Chondrocyte (in vitro differentiated cells): ENCODE measurements around the gene ANXA3. TPM values are rescaled to one million over a fixed set of nuclear protein-coding genes. Genes with fewer than 3 reads are reported as not detected.

Experiments used
- DNase-seq: peaks from one replicate; pipeline ENCODE4 v3.0.0; 2021; ENCODE audit warnings: mixed read lengths, low spot score
- H3K27ac Mint-ChIP-seq: one replicate; pipeline ENCODE4 v1.8.0; 2021; ENCODE audit warnings: mild to moderate bottlenecking, moderate library complexity, mixed read lengths; ENCODE audit not compliant: unreplicated experiment
- H3K27me3 Mint-ChIP-seq: 2 replicates; pipeline ENCODE4 v1.8.0; 2021; ENCODE audit warnings: low read depth, mixed read lengths
- H3K36me3 Mint-ChIP-seq: 2 replicates; pipeline ENCODE4 v1.8.0; 2021; ENCODE audit warnings: low read depth, mixed read lengths
- H3K4me1 Mint-ChIP-seq: 2 replicates; pipeline ENCODE4 v1.8.0; 2021; ENCODE audit warnings: low read depth, mild to moderate bottlenecking, mixed read lengths
- H3K4me3 Mint-ChIP-seq: one replicate; pipeline ENCODE4 v1.8.0; 2021; ENCODE audit warnings: mild to moderate bottlenecking, moderate library complexity, mixed read lengths; ENCODE audit not compliant: unreplicated experiment
- H3K9me3 Mint-ChIP-seq: 2 replicates; pipeline ENCODE4 v1.8.0; 2021; ENCODE audit warnings: low read depth, mixed read lengths
- total RNA-seq: library from RNA; stranded (reverse); gene quantifications from 3 replicates; pipeline ENCODE4 v1.2.1, GENCODE V29; 2021
- TF ChIP-seq, protein P1 (sequence below): fragments of 200-600 bp; sonication (generic); IDR thresholded peaks from 2 replicates; pipeline ENCODE4 v1.5.0; 2021; ENCODE audit warnings: antibody characterized with exemption, mild to moderate bottlenecking, moderate library complexity

The ANXA3 gene
- total RNA-seq, 1 donor from 2014 or later: 21.9 TPM

DNA sequence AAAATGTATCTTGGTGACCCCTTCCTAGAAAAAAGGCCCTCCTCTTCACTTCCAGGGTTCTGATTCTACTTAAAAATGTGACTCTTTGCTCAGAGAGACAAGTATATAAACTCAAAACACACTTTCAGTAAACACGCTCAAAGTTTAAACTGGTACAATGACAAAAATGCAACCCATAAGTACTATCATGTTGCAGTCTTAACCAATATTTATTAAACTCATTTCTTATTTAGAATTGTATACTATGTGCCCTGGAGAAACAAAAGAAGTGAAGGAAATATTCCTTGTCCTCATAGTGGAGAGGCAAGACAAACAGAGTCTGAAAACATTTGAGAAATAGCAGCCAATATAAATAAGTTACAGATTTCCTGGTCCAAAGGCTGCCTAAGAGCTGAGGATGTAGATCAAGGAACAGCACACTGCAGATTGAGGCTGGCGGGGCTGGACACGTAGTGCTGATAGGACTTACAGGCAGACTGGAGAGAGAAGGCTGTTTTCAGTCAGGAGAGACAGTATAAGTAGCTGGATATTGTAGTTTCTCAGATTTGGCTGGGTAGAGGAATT, 39.1 kb upstream of the ANXA3 start:
- H3K4me1 Mint-ChIP-seq: no peaks in the 10 kb centered on the region

DNA sequence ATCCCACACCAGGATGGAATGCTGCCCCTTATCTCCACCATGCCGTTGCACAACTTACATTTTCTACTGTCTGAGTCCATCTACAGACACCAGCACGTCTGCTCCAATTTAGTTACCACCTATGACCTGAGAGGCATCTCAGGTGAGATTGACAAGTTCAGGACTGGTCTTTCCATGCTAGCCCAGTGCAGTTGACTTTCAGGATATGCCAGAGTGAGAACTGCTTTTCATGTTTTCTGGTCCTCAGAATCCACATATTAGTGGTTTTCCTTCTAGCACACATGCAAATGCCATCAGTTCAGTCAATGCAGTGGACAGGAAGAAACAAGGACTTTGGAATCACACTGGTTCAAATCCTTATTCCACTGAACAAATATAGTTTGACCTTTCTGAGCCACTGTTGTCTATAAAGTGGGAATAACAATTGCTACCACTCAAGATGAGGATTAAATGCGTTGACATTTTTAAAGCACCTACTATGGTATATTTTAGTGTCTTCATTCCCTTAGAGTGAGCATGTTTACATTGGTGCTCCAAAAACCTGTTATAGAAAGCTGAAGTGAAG, 38.1 kb upstream of the ANXA3 start:
- Mint-ChIP-seq H3K4me3 (no peak overlapping the region), H3K9me3 (no peaks in the 10 kb centered on the region), H3K36me3 (no peaks in the 10 kb centered on the region), H3K27ac (no peak overlapping the region), H3K4me1 (no peaks in the 10 kb centered on the region), H3K27me3 (no peaks in the 10 kb centered on the region)
- TF ChIP-seq, protein P1, sequence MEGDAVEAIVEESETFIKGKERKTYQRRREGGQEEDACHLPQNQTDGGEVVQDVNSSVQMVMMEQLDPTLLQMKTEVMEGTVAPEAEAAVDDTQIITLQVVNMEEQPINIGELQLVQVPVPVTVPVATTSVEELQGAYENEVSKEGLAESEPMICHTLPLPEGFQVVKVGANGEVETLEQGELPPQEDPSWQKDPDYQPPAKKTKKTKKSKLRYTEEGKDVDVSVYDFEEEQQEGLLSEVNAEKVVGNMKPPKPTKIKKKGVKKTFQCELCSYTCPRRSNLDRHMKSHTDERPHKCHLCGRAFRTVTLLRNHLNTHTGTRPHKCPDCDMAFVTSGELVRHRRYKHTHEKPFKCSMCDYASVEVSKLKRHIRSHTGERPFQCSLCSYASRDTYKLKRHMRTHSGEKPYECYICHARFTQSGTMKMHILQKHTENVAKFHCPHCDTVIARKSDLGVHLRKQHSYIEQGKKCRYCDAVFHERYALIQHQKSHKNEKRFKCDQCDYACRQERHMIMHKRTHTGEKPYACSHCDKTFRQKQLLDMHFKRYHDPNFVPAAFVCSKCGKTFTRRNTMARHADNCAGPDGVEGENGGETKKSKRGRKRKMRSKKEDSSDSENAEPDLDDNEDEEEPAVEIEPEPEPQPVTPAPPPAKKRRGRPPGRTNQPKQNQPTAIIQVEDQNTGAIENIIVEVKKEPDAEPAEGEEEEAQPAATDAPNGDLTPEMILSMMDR: no peak
- no peak for DNase-seq

More for the DNA sequence above, 39.1 kb upstream of the ANXA3 start:
- Mint-ChIP-seq H3K4me3 (no peak overlapping the region), H3K27ac (no peak overlapping the region), H3K9me3 (no peaks in the 10 kb centered on the region), H3K27me3 (no peaks in the 10 kb centered on the region), H3K36me3 (no peaks in the 10 kb centered on the region)
- TF ChIP-seq, protein P1: no peak
- no peak for DNase-seq

DNA sequence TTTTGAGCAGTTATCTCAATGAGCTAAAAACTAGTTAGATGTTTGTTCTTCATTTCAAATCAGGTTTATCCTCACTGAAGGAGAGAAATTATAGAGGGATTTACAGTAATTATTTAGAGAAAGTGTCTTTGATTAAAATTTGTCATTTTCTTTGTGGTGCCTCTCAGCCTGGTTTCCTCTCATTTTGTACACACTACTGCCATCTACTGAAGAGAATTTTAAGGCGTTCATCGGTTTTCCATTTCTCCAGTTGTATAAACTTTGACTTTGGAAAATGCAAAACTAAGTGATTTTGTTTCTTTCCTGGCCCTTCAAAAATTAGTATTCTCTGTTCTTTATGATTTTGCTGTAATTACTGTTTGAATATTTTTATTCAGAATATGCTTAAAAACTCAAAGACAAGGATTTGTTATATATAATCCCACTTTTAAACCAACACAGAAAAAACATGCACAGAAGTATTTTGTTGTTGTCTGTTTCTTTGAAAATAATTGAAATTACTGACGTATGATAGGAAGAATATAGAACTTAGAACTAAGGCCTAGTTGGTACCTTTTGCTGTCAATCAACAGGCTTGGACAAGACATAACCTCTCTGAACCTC, 34.4 kb upstream of the ANXA3 start:
- no peak for DNase-seq
- no peaks in the 10 kb centered on the region for H3K27me3 Mint-ChIP-seq
- peaks cover 3% of the 10 kb centered on the region for H3K36me3 Mint-ChIP-seq
- TF ChIP-seq, protein P1: peak; percentile 91
- no peak overlapping the region for H3K27ac Mint-ChIP-seq
- no peak overlapping the region for H3K4me3 Mint-ChIP-seq
- no peaks in the 10 kb centered on the region for H3K9me3 Mint-ChIP-seq
- peaks cover 6% of the 10 kb centered on the region for H3K4me1 Mint-ChIP-seq

DNA sequence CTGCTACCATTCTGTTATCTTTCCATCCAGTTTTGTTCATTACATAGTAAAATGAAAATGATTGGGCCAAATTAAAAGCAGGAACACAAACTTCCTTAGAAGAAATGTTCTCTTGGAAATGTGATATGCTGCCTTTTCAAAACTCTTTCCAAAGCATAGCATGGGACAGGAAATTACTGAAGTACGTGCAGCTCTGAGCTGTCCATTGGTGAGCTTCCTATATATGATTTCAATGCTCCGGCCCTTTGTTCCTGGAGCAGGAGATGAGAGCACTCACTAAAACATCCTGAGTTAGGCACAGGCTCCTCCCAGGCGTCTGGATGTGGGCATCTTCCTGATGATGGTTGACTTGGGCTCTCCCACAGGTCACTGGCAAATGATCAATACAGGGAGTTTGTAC, 33.0 kb upstream of the ANXA3 start:
- Mint-ChIP-seq H3K9me3 (no peaks in the 10 kb centered on the region), H3K27ac (no peak overlapping the region), H3K27me3 (no peaks in the 10 kb centered on the region), H3K4me3 (no peak overlapping the region), H3K4me1 (peaks cover 6% of the 10 kb centered on the region), H3K36me3 (peaks cover 3% of the 10 kb centered on the region)
- no peak for DNase-seq
- TF ChIP-seq, protein P1: no peak

DNA sequence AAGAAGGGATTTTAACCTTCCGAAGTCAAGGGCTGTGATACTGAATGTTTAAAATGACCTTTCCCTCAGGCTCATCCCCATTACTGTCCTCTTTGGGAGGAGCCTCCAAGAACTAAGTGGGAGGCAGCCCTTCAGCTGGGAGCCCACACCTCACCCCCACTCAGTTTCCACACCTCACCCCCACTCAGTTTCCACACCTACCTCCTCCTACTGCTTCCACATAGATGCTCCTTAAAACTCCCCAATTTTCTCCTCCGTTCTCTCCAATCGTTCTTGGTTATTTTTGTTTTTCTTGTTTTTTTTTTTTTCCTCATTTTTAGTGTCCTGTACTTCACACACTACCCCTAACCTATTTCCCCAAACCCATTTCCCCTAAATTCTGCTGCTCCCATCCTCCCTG, 31.6 kb upstream of the ANXA3 start:
- no peak overlapping the region for H3K27ac Mint-ChIP-seq
- peaks cover 3% of the 10 kb centered on the region for H3K36me3 Mint-ChIP-seq
- H3K4me1 Mint-ChIP-seq: peaks cover 6% of the 10 kb centered on the region
- H3K9me3 Mint-ChIP-seq: no peaks in the 10 kb centered on the region
- TF ChIP-seq, protein P1: no peak
- no peak for DNase-seq
- H3K4me3 Mint-ChIP-seq: no peak overlapping the region
- no peaks in the 10 kb centered on the region for H3K27me3 Mint-ChIP-seq
